Spleen (tissue), 11 donors: ENCODE results near the gene FN1. TPM values are rescaled to one million over a fixed set of nuclear protein-coding genes. Genes with fewer than 3 reads are reported as not detected.

Experiments used
- DNase-seq: peaks from one replicate; pipeline ENCODE4 v3.0.0-alpha.2; 2020
- H3K27ac ChIP-seq, 8 donors: fragments of 200-600 bp; sonication (generic) in 7 of 8; 1 replicate in 4 of 8; 2 replicates in 4 of 8; pipeline versions ENCODE4 v1.5.0 to v1.8.0; 2016 to 2021; ENCODE audit warnings: inconsistent platforms in 4 of 8, mild to moderate bottlenecking in 4 of 8, moderate library complexity in 1 of 8
- H3K27me3 ChIP-seq, 7 donors: fragments of 200-600 bp; sonication (generic) in 6 of 7; replicated peaks in 1 of 7; 1 replicate in 4 of 7; 2 replicates in 3 of 7; pipeline versions ENCODE4 v1.5.0 to v1.8.0; 2016 to 2021; ENCODE audit warnings: inconsistent platforms in 3 of 7, mild to moderate bottlenecking in 1 of 7
- H3K36me3 ChIP-seq, 6 donors: fragments of 200-600 bp; sonication (generic) in 5 of 6; 1 replicate in 4 of 6; 2 replicates in 2 of 6; pipeline versions ENCODE4 v1.5.0 to v1.8.0; 2016 to 2021; ENCODE audit warnings: inconsistent platforms in 2 of 6
- H3K4me1 ChIP-seq, 6 donors: fragments of 200-600 bp; sonication (generic) in 5 of 6; 1 replicate in 3 of 6; 2 replicates in 3 of 6; pipeline versions ENCODE4 v1.5.0 to v1.8.0; 2016 to 2021; ENCODE audit warnings: inconsistent platforms in 3 of 6
- H3K4me3 ChIP-seq, 8 donors: fragments of 200-600 bp; sonication (generic) in 7 of 8; 1 replicate in 4 of 8; 2 replicates in 4 of 8; pipeline versions ENCODE4 v1.5.0 to v1.8.0; 2016 to 2021; ENCODE audit warnings: inconsistent platforms in 4 of 8, mild to moderate bottlenecking in 4 of 8, moderate library complexity in 2 of 8
- H3K9me3 ChIP-seq, 8 donors: fragments of 200-600 bp; sonication (generic) in 7 of 8; 1 replicate in 4 of 8; 2 replicates in 4 of 8; pipeline versions ENCODE4 v1.5.0 to v1.8.0; 2016 to 2021; ENCODE audit warnings: inconsistent platforms in 4 of 8
- CTCF ChIP-seq, 11 experiments: fragments of 200-600 bp in 7 of 11; fragments of 450-650 bp in 4 of 11; sonication (generic) in 4 of 11; IDR thresholded peaks in 8 of 11; conservative IDR thresholded peaks in 3 of 11; 1 replicate in 7 of 11; 2 replicates in 4 of 11; pipeline versions ENCODE4 v1.4.0 to v1.8.0; 2016 to 2021; ENCODE audit warnings: antibody characterized with exemption in 11 of 11, inconsistent platforms in 4 of 11, mild to moderate bottlenecking in 1 of 11
- POLR2A ChIP-seq, 3 donors: fragments of 450-650 bp; IDR thresholded peaks; one replicate each; pipeline ENCODE4 v1.5.1; 2017; ENCODE audit warnings: antibody characterized with exemption in 3 of 3, mild to moderate bottlenecking in 1 of 3
- POLR2AphosphoS5 ChIP-seq, 3 donors: sonication (generic); formaldehyde crosslinking; IDR thresholded peaks; one replicate each; pipeline ENCODE4 v1.5.1; 2017; ENCODE audit warnings: antibody characterized with exemption in 3 of 3
- whole genome bisulfite sequencing, 5 donors: extraction: QIAGEN DNeasy Blood & Tissue Kit in 3 of 5; methylation state at CpG; one replicate each; pipeline versions ENCODE4 v1.1.5 to v1.1.7; 2013 to 2018; 5-methylcytosine and 5-hydroxymethylcytosine counted together
- intact Hi-C: fragments of 100-400 bp; cut with DNase I; formaldehyde crosslinking; loops from one replicate; pipeline ENCODE4 v1.15.0; 2023; ENCODE audit warnings: low total_unique reads
- polyA plus RNA-seq, 3 donors: library from polyadenylated mRNA; stranded (reverse); fragments of 200-250 nt; gene quantifications; one replicate each; pipeline ENCODE4 v1.2.1, GENCODE V29; 2013
- total RNA-seq, 7 donors: library from RNA; depleted of rRNA in 3 of 7; stranded (reverse); fragments of >200 nt in 3 of 7; fragmentation: NEBNext Ultra II Directional in 4 of 7; extraction: Animal tissue kit (Norgen Biotek cat#: 25700) in 4 of 7; gene quantifications; one replicate each; pipeline versions ENCODE4 v1.1.0 to v1.2.1, GENCODE V29; 2016 to 2021
- donor health status: healthy with polysubstance abuse.
- donor health status: DM: no; HTN: no; CAD: no; lungs with moderate emphysema.
- donor health status: DM: no; HTN: no; CAD: no.
- donor health status: Bipolar disorder and iron deficiency.
- donor health status: healthy.
- donor health status: DM: no; HTN: no; CAD: no.
- donor health status: DM: yes; HTN: yes; CAD: no.

FN1 gene
- total and polyA plus RNA-seq, 10 donors: 28.0 to 104 (median 35.8) TPM

GRCh38 chr2:215430528-215431187 is 5.2 kb downstream of the FN1 start:
- Histone ChIP-seq H3K4me3 (no peak overlapping the region), H3K27me3 (peaks cover 2 to 76% (median 26%) of the 10 kb centered on the region in 7 donors), H3K4me1 (peaks cover 6 to 9% (median 7%) of the 10 kb centered on the region in 6 donors), H3K27ac (no peak overlapping the region), H3K9me3 (no peaks in the 10 kb centered on the region), H3K36me3 (no peaks in the 10 kb centered on the region)
- intact Hi-C loops: no loop called here
- TF ChIP-seq CTCF (IDR thresholded peaks at IDR 0.05 in 8 of 11, conservative IDR thresholded peaks at IDR 0.05 in 3 of 11) (no peak), POLR2A (IDR thresholded peaks at IDR 0.05) (no peak), POLR2AphosphoS5 (IDR thresholded peaks at IDR 0.05) (no peak)
- no peak for DNase-seq
- WGBS, 5 donors: 77 to 81% (median 81%) methylated on average over 6 of the region's 6 CpGs

GRCh38 chr2:215429424-215429823 is 6.4 kb downstream of the FN1 start:
- H3K4me3 ChIP-seq: no peak overlapping the region
- H3K4me1 ChIP-seq: no peaks in the 10 kb centered on the region
- H3K27me3 ChIP-seq: peaks cover 0 to 70% (median 13%) of the 10 kb centered on the region in 7 donors
- DNase-seq: no peak
- intact Hi-C loops: no loop called here
- H3K36me3 ChIP-seq: no peaks in the 10 kb centered on the region
- no peaks in the 10 kb centered on the region for H3K9me3 ChIP-seq
- H3K27ac ChIP-seq: no peak overlapping the region
- 80 to 100% (median 97%) methylated on average over 1 of the region's 1 CpG for WGBS, 5 donors
- TF ChIP-seq CTCF (IDR thresholded peaks at IDR 0.05 in 8 of 11, conservative IDR thresholded peaks at IDR 0.05 in 3 of 11) (no peak), POLR2A (IDR thresholded peaks at IDR 0.05) (no peak), POLR2AphosphoS5 (IDR thresholded peaks at IDR 0.05) (no peak)

DNA sequence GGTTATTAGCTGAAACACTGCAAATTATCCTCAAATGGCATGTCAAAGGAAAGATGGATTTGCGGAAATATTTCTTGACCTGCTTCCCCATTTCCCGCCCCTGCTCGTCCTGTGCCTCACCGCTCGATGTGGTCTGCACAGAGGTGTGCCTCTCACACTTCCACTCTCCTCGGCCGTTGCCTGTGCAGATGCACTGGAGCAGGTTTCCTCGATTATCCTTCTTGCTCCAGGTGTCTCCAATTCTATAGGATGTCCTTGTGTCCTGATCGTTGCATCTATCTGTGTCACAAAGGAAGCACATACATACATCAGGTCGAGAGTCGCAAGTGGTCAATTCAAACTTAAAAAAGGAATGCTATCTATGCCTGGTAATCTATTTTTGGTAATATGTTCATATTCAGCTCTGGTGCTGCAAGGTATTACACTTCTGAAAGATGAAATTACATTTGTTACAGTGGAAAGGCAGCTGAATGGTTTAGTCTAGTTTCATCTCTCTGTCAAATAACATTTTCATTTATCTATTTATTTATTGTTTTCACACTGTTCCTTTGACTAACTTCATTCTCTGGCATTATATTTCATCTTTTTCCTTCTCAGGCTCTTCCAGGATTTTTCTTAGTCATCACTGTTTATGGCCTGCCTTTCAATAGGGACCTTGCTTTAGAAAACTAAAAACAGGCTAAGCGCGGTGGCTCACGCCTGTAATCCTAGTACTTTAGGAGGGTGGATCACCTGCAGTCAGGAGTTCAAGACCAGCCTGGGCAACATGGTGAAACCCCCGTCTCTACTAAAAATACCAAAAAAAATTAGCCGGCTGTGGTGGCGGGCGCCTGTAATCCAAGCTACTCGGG is 7.6 kb downstream of the FN1 start:
- DNase-seq: no peak
- Histone ChIP-seq H3K36me3 (no peaks in the 10 kb centered on the region), H3K27me3 (peaks cover 0 to 65% (median 4%) of the 10 kb centered on the region in 7 donors), H3K4me3 (no peak overlapping the region), H3K4me1 (no peaks in the 10 kb centered on the region), H3K9me3 (no peaks in the 10 kb centered on the region), H3K27ac (no peak overlapping the region)
- TF ChIP-seq POLR2AphosphoS5 (IDR thresholded peaks at IDR 0.05) (no peak), POLR2A (IDR thresholded peaks at IDR 0.05) (no peak), CTCF (IDR thresholded peaks at IDR 0.05 in 8 of 11, conservative IDR thresholded peaks at IDR 0.05 in 3 of 11) (no peak)
- 89 to 96% (median 93%) methylated on average over 19 of the region's 19 CpGs for WGBS, 5 donors
- intact Hi-C loops: no loop called here

DNA sequence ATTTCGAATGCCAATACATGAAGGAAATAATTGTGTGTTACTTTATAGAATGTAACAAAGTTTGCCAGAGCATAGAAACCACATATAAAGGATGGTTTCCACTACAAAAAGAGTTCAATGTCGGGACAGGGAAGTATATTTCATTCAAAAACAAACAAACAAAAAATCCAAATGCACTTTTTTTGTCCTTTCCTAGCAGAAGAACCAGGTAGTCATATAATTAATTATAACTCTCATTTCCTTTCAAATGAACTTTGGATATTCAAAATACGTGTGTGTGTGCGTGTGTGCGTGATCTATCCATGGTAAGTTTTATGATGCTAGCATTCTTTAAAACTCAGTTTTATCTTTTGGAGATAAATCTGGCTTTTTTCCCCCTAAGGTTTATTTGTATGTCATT is 8.3 kb downstream of the FN1 start:
- DNase-seq: no peak
- H3K27ac ChIP-seq: no peak overlapping the region
- H3K4me1 ChIP-seq: no peaks in the 10 kb centered on the region
- no peaks in the 10 kb centered on the region for H3K36me3 ChIP-seq
- TF ChIP-seq POLR2AphosphoS5 (IDR thresholded peaks at IDR 0.05) (no peak), CTCF (IDR thresholded peaks at IDR 0.05 in 8 of 11, conservative IDR thresholded peaks at IDR 0.05 in 3 of 11) (no peak), POLR2A (IDR thresholded peaks at IDR 0.05) (no peak)
- WGBS, 5 donors: 86 to 93% (median 86%) methylated on average over 5 of the region's 5 CpGs
- peaks cover 0 to 58% (median 3%) of the 10 kb centered on the region in 7 donors for H3K27me3 ChIP-seq
- intact Hi-C loops: no loop called here
- no peak overlapping the region for H3K4me3 ChIP-seq
- no peaks in the 10 kb centered on the region for H3K9me3 ChIP-seq
